ENCODE measurements around the gene B3GNT3.

DNA sequence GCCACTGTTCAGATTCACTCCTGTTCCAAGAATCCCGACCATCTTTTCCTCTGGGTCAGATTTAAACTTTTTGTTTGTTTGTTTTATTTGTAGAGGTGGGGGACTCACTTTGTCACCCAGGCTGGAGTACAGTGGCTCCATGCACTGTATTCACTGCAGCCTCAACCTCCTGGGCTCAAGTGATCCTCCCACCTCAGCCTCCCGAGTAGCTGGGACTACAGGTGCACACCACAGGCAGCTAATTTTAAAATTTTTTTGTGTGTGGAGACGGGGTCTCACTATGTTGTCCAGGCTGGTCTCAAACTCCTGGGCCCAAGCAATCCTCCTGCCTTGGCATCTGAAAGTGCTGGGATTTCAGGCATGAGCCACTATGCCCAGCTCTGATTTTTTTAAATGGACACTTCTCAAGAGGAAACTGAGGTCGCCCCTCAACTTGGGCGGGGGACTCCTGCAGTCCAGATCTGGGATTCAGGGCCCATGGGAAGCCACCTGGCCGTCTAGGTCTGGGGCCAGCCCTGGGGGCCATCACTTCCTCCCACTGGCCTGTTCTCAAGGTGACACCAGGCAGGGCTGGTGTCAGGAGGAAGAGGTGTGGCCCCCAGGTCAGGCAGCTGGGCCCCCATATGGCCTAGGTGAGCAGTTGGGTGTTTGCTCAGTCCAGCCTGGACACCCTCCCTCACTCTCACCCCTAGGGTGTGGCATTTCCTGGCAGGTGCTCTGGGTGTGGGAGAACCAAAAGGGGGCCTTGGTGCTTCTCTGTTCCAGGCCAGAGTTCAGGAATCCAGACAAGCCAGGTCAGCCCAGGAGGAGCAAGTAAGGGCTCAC lies 1.3 kb downstream of the B3GNT3 start:
- TF ChIP-seq EZH2 (IDR thresholded peaks at IDR 0.05; ENCODE audit: insufficient read depth, poor library complexity, severe bottlenecking) (no peak), EZH2phosphoT487 (IDR thresholded peaks at IDR 0.05; ENCODE audit: insufficient read depth, low read depth) (no peak)
